SK-N-MC (cell line): ENCODE data around the gene H1-8.

ENCODE experiments used
- EZH2 ChIP-seq: fragments of 200-600 bp; sonication (generic); IDR thresholded peaks from one replicate; pipeline ENCODE4 v1.6.1; 2017; ENCODE audit warnings: antibody characterized with exemption
- FOXP2 ChIP-seq: optimal IDR thresholded peaks from 2 replicates; pipeline ENCODE3; 2011; ENCODE audit warnings: mild to moderate bottlenecking, moderate library complexity; ENCODE audit not compliant: insufficient read depth; ENCODE audit errors: extremely low read length, control extremely low read depth
- POLR2AphosphoS5 ChIP-seq: IDR thresholded peaks from 2 replicates; pipeline ENCODE4 v1.6.1; 2012; ENCODE audit warnings: mild to moderate bottlenecking, low read depth, low read length, borderline replicate concordance

DNA sequence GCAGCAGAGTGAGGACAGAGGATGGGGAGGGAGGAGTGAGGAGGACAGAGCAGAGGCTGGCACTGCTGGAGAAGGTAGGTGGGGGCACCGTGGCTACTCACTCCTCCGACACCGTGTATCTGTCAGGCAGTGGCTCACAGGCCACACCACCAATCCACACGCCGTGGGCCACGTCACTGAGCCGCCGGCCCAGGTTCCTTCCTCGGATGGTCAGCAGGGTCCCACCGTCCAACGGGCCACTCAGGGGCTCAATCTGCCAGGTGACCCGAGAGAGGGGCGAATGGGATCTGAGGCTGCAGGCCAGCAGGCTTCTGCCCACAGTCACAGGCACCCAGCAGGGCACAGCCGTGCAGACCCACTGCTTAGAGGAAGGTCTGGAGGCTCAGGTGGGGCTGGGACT, 30.5 kb downstream of the H1-8 start:
- TF ChIP-seq FOXP2 (no peak), EZH2 (no peak), POLR2AphosphoS5 (no peak)
